HG03342 (cell line): ENCODE data around the gene HASPIN.
"Not testable (repeated sequence)": the region's sequence is repeated elsewhere in the genome, so short reads cannot be mapped to it uniquely, and the experiment has no call there.

Experiments used
- ATAC-seq: cut with Tn5 transposase; IDR thresholded peaks from one replicate; pipeline ENCODE4 v1.9.1; 2021; ENCODE audit warnings: mild to moderate bottlenecking, moderate library complexity; ENCODE audit not compliant: unreplicated experiment

Gene HASPIN

GRCh38 chr17:3734911-3735276 lies 11.2 kb downstream of the HASPIN start:
- not testable (repeated sequence) for ATAC-seq

- no peak for ATAC-seq
These were observed 11.8 kb downstream of the HASPIN start for GRCh38 chr17:3735515-3735914.

DNA sequence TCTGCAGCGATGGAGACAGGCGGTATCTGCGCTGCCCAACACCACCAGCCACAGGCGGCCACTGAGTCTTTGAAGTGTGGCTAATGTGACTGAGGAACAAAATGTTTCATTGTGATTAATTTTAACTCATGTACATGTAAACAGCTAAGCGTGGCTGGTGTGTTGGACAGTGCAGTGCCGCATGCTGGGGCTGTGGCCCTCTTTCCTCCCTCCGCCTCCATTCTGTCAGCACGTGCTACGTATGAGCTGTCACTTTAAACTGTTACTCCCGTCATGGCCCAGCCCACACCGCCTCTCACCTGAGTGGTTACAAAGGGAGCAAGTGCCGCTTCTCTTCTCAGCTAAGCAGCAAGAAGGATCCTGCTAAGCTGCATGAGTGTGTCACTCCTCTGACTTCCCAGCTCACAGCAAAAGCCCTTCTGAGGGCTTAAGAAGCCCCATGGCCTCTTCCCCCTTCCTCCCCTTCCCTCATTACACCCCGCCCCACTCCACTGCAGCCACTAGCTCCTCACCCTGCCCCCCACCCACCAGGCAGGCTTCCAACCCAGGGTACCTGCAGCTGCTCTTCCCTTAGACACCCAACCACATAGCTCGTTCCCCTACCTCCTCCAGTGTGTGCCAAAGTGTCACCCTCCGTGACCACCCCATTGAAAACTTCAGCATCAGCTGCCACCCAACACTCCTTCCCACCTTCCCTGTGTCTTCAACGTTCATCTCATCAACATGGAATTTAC lies 15.0 kb downstream of the HASPIN start:
- no peak for ATAC-seq

DNA sequence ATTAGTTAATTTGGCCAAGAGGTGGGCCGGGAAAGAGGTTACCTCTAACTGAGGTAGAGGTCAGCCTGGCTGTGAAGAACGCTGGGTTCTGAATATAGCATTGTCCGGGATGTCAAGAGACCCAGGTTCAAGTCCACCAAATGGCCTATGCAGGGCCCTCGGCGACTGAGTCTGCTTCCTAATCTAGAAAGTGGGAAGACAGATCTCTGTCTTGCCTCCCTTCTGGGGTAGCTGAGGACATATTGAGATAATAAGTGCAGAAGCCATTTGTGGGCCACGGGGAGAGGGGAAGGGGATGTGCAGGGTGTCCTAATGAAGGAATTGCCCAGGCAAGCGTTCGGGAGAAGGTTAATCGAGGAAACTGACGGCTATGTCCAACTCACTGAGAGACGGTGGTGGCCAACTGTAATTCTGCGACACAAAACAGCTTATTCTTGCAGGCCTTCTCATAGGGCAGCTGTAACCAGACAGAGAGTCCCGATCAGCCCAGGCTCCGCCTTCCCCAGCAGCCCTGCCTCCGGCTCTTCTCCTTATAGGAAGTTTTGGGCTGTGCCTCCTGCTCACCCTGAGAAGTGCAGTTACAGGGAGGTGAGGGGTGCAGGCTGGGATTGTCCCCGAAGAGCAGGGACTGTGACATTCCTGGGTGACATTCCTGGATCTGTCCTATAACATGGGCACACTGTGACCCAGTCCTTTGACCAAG lies 15.9 kb downstream of the HASPIN start:
- ATAC-seq = no peak

- no peak for ATAC-seq
These were observed 16.9 kb downstream of the HASPIN start for GRCh38 chr17:3740611-3741073.

GRCh38 chr17:3744014-3744413 lies 20.3 kb downstream of the HASPIN start:
- ATAC-seq = no peak

GRCh38 chr17:3745071-3745470 lies 21.4 kb downstream of the HASPIN start:
- ATAC-seq = no peak

- no peak for ATAC-seq
These were observed 24.1 kb downstream of the HASPIN start for GRCh38 chr17:3747805-3748204.

GRCh38 chr17:3748576-3748975 lies 24.9 kb downstream of the HASPIN start:
- no peak for ATAC-seq

GRCh38 chr17:3750296-3750695 lies 26.6 kb downstream of the HASPIN start:
- ATAC-seq = no peak

- ATAC-seq = no peak
These were observed 27.2 kb downstream of the HASPIN start for GRCh38 chr17:3750926-3751325.

DNA sequence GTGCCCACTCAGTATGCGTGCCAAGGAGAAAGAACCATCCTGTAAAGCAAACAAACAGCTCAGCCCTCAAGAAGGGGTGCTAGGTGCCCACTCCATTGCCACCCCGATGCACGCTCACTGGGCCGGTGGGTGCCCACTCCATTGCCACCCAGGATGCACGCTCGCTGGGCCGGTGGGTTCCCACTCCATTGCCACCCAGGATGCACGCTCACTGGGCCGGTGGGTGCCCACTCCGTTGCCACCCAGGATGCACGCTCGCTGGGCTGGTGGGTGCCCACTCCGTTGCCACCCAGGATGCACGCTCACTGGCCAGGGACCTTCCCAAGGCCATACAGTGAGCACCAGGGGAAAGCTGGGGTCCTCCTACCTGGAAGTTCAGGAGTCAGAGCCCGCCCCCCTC lies 28.1 kb downstream of the HASPIN start:
- ATAC-seq = no peak

DNA sequence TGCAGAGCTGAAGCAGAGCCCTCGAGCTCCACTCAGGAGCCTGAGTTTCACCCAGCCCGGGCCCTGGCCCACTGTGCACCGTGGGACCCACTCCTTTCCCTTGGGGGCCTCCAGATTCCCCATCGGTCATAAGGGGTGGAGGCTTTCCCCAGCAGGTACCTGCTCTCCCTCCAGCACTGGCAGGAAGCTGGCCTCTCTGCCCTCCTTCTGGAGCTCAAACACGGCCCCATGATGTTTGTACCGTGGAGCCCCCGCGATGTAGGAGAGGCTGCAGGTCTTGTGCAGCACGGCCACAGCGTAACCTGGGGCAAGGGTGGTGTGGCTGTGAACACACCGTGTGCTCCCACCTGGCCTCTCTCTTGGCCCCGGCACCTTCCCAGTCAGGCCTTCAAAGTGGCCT lies 29.9 kb downstream of the HASPIN start:
- no peak for ATAC-seq

GRCh38 chr17:3754066-3754457 lies 30.4 kb downstream of the HASPIN start:
- ATAC-seq = no peak

DNA sequence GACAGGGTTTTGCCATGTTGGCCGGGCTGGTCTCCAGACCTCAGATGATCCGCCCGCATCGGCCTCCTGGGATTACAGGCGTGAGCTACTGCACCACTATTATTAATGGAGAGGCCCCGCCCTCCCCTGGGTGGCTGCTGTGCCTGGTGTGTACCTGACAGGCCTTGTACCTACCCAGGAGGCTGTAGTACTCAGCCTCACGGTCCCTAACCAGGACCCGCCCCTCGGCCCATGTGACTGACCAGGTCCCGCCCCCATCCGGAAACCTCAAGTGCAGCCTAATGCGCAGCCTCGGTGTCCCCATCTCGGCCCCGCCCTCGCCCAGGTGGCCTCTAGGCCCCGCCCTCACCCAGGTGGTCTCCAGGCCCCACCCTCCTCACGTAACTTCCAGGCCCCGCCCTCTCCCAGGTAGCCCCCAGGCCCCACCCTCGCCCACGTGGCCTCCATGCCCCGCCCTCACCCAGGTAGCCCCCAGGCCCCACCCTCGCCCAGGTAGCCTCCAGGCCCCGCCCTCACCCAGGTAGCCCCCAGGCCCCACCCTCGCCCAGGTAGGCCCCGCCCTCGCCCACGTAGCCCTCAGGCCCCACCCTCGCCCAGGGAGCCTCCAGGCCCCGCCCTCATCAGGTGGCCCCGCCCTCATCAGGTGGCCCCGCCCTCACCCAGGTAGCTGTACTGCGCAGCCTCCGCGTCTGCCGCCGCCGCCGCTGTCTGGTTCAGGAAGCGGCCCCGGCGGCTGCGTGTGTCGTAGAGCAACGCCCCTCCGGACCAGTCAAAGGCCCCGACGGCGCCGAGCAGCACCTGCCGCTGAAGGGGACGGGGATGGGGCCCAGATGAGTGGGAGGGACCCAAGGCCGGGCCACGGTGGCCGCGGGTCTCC lies 31.0 kb downstream of the HASPIN start:
- no peak for ATAC-seq

DNA sequence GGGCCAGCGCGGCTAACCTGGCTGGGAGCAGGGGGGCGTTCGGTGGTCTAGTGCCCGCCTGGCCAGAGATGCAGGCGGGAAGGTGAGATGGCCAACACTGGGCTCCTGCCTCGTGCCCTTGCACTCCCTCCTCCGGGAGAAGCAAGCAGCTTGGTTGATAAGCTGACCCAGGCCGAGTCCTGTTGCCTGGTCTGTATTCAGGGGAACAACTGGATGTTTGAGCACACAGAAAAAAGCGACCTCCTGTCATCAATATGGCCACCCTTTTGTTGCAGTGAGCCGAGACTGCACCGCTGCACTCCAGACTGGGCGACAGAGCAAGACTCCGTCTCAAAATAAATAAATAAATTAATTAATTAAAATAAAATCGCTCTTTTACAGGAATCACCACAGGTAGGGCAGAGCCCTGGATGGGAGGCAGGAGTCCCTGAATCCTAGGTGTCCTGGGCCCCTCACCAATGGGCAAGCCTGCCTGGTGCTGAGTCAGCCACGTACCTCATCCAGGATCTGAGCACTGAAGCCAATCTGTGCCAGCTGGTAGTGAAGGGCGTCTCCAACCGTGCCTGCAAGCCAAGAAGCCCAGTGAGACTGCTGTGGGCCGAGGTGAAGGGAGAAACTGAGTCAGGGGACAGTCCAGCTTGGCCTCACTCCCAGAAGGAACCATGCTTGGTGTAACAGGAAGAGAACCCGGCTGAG lies 31.8 kb downstream of the HASPIN start:
- ATAC-seq = no peak

DNA sequence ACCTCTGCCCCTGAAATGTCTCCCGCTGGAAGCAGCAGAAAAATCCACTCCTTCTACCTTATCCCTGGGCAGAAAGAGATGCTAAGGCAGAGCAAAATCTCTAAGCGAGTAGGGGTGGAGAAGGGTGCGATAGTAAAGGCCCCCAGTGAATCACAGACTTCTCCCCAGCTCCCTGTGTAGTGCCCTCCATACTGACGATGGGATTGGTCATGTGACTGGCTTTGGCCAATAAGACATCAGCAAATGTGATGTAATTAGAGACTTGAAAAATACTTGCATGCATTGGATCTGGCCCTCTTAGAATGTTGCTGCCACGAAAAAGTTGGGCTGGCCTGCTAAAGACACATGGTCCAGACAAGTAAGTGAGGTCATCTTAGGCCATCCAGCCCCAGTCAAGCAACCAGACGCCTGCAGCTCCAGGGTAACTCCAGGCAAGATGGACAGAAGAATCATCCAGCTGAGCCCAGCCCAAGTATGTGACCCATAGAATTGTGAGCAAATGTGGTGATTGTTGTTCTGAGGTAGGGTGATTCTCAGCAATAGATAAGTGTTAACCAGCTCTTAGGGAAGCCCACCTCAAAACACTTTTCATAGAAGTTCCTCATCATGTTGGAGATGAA lies 36.0 kb downstream of the HASPIN start:
- ATAC-seq = no peak

DNA sequence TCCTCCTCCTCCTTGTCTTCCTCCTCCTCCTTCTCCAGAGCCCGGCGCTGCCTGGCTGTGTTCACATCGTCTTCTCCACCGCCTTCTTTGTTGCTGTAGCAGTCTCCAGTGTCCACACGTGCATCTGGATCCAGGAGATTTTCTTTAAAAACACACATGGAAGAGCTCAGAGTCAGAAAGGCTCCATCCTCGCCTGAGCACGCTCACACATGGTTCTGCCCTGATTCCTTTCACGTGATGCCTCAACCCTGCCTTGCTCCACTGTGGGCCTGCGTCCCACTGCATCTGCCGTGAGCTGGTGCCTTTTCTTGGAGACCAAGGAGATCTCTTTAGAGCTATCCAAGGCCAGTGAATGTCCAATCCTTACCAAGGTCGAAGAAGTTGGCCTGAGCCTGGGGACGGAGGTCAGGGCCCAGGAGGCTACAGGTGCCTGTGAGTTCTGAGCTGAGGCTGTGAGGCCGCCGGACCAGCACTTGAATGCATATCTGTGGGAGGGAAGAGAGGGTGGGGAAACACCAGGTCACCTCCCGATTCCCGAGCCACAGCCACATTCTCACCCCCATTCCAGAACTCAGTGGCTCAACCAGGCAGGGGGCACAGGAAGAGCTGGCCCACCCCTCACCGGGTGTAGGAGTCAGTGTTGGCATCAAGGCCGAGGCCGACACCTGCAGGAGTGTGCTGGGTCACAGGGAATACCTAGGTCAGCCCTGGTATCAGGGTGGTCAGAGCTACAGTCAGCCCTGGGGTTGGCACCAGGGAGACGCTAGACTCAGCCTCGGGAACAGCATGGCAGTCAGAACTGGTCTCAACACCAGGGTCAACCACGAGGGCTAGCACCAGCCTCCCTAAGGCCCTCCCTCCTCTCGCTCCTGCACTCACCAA lies 37.6 kb downstream of the HASPIN start:
- no peak for ATAC-seq

GRCh38 chr17:3761918-3762380 lies 38.2 kb downstream of the HASPIN start:
- ATAC-seq = no peak
